ENCODE measurements around the gene ZNF253.
"Not testable (repeated sequence)": the region's sequence is repeated elsewhere in the genome, so short reads cannot be mapped to it uniquely, and the experiment has no call there.

ZNF253 gene

GRCh38 chr19:19865750-19866610 lies at the start of gene ZNF253:
TSS of gene ZNF253 (plus strand) at chr19:19865882. CDS start at chr19:19865997, 115 bp downstream.
- peak; percentile 86 to 87 for DNase-seq (ENCODE audit: low read depth in 2 of 2)

GRCh38 chr19:19816679-19817078 lies 49.0 kb upstream of the ZNF253 start:
- DNase-seq (ENCODE audit: low read depth in 2 of 2): no peak

- DNase-seq (ENCODE audit: low read depth in 2 of 2): no peak
Observed at GRCh38 chr19:19817357-19817756, 48.3 kb upstream of the ZNF253 start.

- DNase-seq (ENCODE audit: low read depth in 2 of 2): no peak
Observed at GRCh38 chr19:19820774-19821320, 44.8 kb upstream of the ZNF253 start.

GRCh38 chr19:19821366-19821951 lies 44.2 kb upstream of the ZNF253 start, which contains the start of gene ZNF506:
TSS of gene ZNF506 (minus strand) at chr19:19821750. CDS start at chr19:19821603, 147 bp downstream.
- DNase-seq (ENCODE audit: low read depth in 2 of 2): peak; percentile 91

- DNase-seq (ENCODE audit: low read depth in 2 of 2): not testable (repeated sequence)
Observed at GRCh38 chr19:19821976-19822375, 43.7 kb upstream of the ZNF253 start.

GRCh38 chr19:19823916-19824315 lies 41.8 kb upstream of the ZNF253 start:
- DNase-seq (ENCODE audit: low read depth in 2 of 2): no peak

- DNase-seq (ENCODE audit: low read depth in 2 of 2): no peak
Observed at GRCh38 chr19:19826875-19827274, 38.8 kb upstream of the ZNF253 start.

GRCh38 chr19:19835560-19836038 lies 30.1 kb upstream of the ZNF253 start:
- no peak for DNase-seq (ENCODE audit: low read depth in 2 of 2)

- no peak for DNase-seq (ENCODE audit: low read depth in 2 of 2)
Observed at GRCh38 chr19:19847781-19848180, 17.9 kb upstream of the ZNF253 start.

GRCh38 chr19:19849056-19849455 lies 16.6 kb upstream of the ZNF253 start:
- no peak for DNase-seq (ENCODE audit: low read depth in 2 of 2)

- not testable (repeated sequence) for DNase-seq (ENCODE audit: low read depth in 2 of 2)
Observed at GRCh38 chr19:19851740-19852139, 13.9 kb upstream of the ZNF253 start.

GRCh38 chr19:19858751-19859150 lies 6.9 kb upstream of the ZNF253 start:
- no peak for DNase-seq (ENCODE audit: low read depth in 2 of 2)

- DNase-seq (ENCODE audit: low read depth in 2 of 2): no peak
Observed at GRCh38 chr19:19860756-19861390, 4.8 kb upstream of the ZNF253 start.

- DNase-seq (ENCODE audit: low read depth in 2 of 2): no peak
Observed at GRCh38 chr19:19866611-19867248, 1.0 kb downstream of the ZNF253 start.

- not testable (repeated sequence) for DNase-seq (ENCODE audit: low read depth in 2 of 2)
Observed at GRCh38 chr19:19870086-19870485, 4.4 kb downstream of the ZNF253 start.

- no peak for DNase-seq (ENCODE audit: low read depth in 2 of 2)
Observed at GRCh38 chr19:19871932-19872331, 6.2 kb downstream of the ZNF253 start.

- DNase-seq (ENCODE audit: low read depth in 2 of 2): no peak
Observed at GRCh38 chr19:19873381-19873780, 7.7 kb downstream of the ZNF253 start.

GRCh38 chr19:19877724-19878123 lies 12.0 kb downstream of the ZNF253 start:
- DNase-seq (ENCODE audit: low read depth in 2 of 2): no peak

- DNase-seq (ENCODE audit: low read depth in 2 of 2): no peak
Observed at GRCh38 chr19:19884583-19884982, 18.9 kb downstream of the ZNF253 start.

Data from fibroblast of skin of left quadriceps (primary cell).